Measurements from ENCODE around the gene BFSP2. TPM values are rescaled to one million over a fixed set of nuclear protein-coding genes. Genes with fewer than 3 reads are reported as not detected.

BFSP2 gene
- total and polyA plus RNA-seq, 2 of the 4 experiments (the other 2 are of a cell fraction) = not detected

DNA sequence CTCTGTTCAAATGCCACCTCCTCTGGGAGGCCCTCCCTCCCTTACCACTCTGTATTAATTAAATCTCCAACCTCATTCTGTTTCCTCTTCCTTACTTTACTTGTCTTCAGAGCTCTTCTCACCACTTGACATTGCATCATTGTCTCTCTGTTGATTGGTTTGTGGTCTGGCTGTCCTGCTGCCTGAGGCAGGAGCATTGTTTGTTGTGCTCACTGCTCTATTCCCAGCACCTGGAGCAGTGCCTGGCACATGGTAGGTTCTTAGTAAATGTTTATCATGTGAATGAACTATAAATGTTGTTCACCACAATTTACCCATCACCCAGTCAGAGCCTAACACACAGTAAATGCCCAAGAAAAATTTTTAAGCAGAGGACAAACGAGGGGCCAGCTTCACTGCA, 6.7 kb upstream of the BFSP2 start:
- Histone ChIP-seq H2BK120ac (ENCODE audit: low read depth, low read length) (no peak overlapping the region), H3K23ac (ENCODE audit: low read depth, low read length) (no peak overlapping the region), H3K14ac (replicated peaks; ENCODE audit: low read depth, low read length) (no peak overlapping the region; the same call in 1 of the 2 replicates), H2AK9ac (replicated peaks; ENCODE audit: low read depth, low read length, poor library complexity) (no peak overlapping the region), H3K36me3 (ENCODE audit: control insufficient read depth, insufficient read depth, low read length) (no peaks in the 10 kb centered on the region), H3K4me2 (ENCODE audit: low read depth, low read length) (no peak overlapping the region), H2BK15ac (ENCODE audit: low read depth, low read length) (no peak overlapping the region), H3K79me1 (ENCODE audit: low read depth in 1 of 2, low read length in 2 of 2) (peaks cover 3 to 17% of the 10 kb centered on the region in 2 experiments; a peak in 1 of 4 replicates), H4K8ac (ENCODE audit: low read depth in 2 of 2, low read length in 2 of 2) (no peak overlapping the region), H3K27ac (ENCODE audit: insufficient read depth, low read length) (no peak overlapping the region), H3K9me1 (ENCODE audit: insufficient read depth, low read length) (peaks cover 12% of the 10 kb centered on the region; the same call in 1 of the 2 replicates), H3K9ac (ENCODE audit: low read depth, low read length) (no peak overlapping the region), H3K9me3 (ENCODE audit: control insufficient read depth, insufficient read depth, low read length) (peaks cover 2% of the 10 kb centered on the region; the same call in 1 of the 2 replicates), H2BK20ac (ENCODE audit: low read depth, low read length) (peak overlapping the region; percentile 16; the same call in 1 of the 2 replicates), H3K4me3 (ENCODE audit: insufficient read depth, low read depth, low read length) (no peak overlapping the region), H3K18ac (ENCODE audit: low read depth, low read length) (no peak overlapping the region), H4K5ac (ENCODE audit: low read depth, low read length) (no peak overlapping the region), H4K91ac (ENCODE audit: insufficient read depth, low read depth, low read length) (no peak overlapping the region), H2AFZ (replicated peaks; ENCODE audit: low read length, poor library complexity) (no peak overlapping the region), H4K20me1 (ENCODE audit: insufficient read depth, low read length) (no peaks in the 10 kb centered on the region), H2BK5ac (ENCODE audit: low read depth, low read length, poor library complexity, severe bottlenecking) (no peak overlapping the region), H3K56ac (ENCODE audit: extremely low read depth, insufficient read depth, low read length) (no peak overlapping the region), H3K27me3 (ENCODE audit: control insufficient read depth, insufficient read depth, low read length) (no peaks in the 10 kb centered on the region), H2AK5ac (ENCODE audit: low read depth, low read length) (no peak overlapping the region), H3K4ac (ENCODE audit: low read depth, low read length) (no peak overlapping the region), H3K4me1 (ENCODE audit: control insufficient read depth, insufficient read depth, low read length) (peaks cover 2% of the 10 kb centered on the region; the same call in 1 of the 2 replicates)
- ATAC-seq (ENCODE audit: low read depth) (no peak), DNase-seq (no peak)
- dilution Hi-C loops (cut with HindIII; ENCODE audit: low sequenced_read_pairs, unreplicated experiment) = no loop called here
- TF ChIP-seq, protein P1, sequence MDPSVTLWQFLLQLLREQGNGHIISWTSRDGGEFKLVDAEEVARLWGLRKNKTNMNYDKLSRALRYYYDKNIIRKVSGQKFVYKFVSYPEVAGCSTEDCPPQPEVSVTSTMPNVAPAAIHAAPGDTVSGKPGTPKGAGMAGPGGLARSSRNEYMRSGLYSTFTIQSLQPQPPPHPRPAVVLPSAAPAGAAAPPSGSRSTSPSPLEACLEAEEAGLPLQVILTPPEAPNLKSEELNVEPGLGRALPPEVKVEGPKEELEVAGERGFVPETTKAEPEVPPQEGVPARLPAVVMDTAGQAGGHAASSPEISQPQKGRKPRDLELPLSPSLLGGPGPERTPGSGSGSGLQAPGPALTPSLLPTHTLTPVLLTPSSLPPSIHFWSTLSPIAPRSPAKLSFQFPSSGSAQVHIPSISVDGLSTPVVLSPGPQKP (IDR thresholded peaks at IDR 0.05; ENCODE audit: borderline replicate concordance, low read depth, low read length) = no peak
- TF ChIP-seq RAD21 (IDR thresholded peaks at IDR 0.05; ENCODE audit: low read length) (no peak), MAZ (IDR thresholded peaks at IDR 0.05; ENCODE audit: borderline replicate concordance, low read depth, low read length) (no peak), CEBPB (IDR thresholded peaks at IDR 0.05; ENCODE audit: low read depth, low read length) (peak; percentile 35; the same call in 1 of the 2 replicates), RFX5 (IDR thresholded peaks at IDR 0.05; ENCODE audit: low read depth, low read length) (no peak)
- TF ChIP-seq, protein P2, sequence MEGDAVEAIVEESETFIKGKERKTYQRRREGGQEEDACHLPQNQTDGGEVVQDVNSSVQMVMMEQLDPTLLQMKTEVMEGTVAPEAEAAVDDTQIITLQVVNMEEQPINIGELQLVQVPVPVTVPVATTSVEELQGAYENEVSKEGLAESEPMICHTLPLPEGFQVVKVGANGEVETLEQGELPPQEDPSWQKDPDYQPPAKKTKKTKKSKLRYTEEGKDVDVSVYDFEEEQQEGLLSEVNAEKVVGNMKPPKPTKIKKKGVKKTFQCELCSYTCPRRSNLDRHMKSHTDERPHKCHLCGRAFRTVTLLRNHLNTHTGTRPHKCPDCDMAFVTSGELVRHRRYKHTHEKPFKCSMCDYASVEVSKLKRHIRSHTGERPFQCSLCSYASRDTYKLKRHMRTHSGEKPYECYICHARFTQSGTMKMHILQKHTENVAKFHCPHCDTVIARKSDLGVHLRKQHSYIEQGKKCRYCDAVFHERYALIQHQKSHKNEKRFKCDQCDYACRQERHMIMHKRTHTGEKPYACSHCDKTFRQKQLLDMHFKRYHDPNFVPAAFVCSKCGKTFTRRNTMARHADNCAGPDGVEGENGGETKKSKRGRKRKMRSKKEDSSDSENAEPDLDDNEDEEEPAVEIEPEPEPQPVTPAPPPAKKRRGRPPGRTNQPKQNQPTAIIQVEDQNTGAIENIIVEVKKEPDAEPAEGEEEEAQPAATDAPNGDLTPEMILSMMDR (conservative IDR thresholded peaks at IDR 0.05; ENCODE audit: low read depth, low read length) = no peak
- intact Hi-C loops (cut with micrococcal nuclease) = no loop called here
- BruUV-seq (replicated peaks) = no TSS peak
- POLR2A ChIA-PET (ENCODE audit: unreplicated experiment) = no interaction called here
- CTCF ChIA-PET = interaction anchor here (0.6 kb wide), 2 partner anchors 28 to 646 kb away, joined by 3 read pairs; no protein-coding TSS in a partner anchor
- no CpG with 5 or more reads among the region's 1 CpG for WGBS, 2 experiments (ENCODE audit: extremely low coverage in 2 of 2, insufficient read length in 1 of 2)
- in situ Hi-C loops (cut with MboI; ENCODE audit: low sequenced_read_pairs) = no loop called here
